ENCODE results near the gene DECR2. TPM values are rescaled to one million over a fixed set of nuclear protein-coding genes. Genes with fewer than 3 reads are reported as not detected.
A peak's percentile ranks its signal among the peaks of the same experiment; 100 is the strongest.

DECR2 gene
- total RNA-seq, 8 experiments from 2014 or later = 7.1 to 24.2 (median 11.8) TPM

DNA sequence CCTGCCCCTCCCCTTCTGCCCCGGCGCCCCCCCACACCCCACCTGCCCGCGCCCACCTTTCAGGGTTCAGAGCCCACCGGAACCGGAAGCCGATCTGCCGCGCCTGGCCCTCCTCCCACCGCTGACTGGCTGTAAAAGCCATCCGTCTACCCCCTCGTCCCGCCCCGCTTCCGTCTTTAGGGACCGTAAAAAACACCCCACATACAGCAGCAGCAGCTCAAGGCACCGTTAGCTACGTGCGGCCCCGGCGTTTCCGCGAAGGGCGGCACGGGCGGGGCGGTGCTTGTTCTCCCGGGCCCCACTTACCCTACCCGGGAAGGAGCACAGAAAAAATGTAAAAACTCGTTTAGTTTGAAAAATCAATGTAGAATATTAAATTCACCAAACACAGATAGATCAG is 31.2 kb upstream of the DECR2 start, which contains the start of gene MRPL28:
MRPL28 (minus strand) TSS at position 96 of the 400 bp plus-strand sequence. CDS start 320 bp downstream, outside the sequence.
- peak within 1 kb of the TSS; percentile 40 to 86 for H3K27ac ChIP-seq
- peaks cover 23 to 24% of the 10 kb centered on the region in 2 donors for H3K4me1 ChIP-seq (replicated peaks in 1 of 2)
- WGBS, 10 experiments = 0 to 3% (median 0%) methylated on average over 1 to 13 of the region's 30 CpGs; no CpG with 5 or more reads in 4 of the 10 experiments
- ATAC-seq (replicated peaks in 6 of 8) = peak; percentile 86 to 99 (median 94)
- in situ Hi-C loops (cut with MboI; ENCODE audit: low pct_unique_long_range_greater_than_20kb in 2 of 9, low sequenced_read_pairs in 9 of 9, unreplicated experiment in 9 of 9) = no loop called here
- H3K4me3 ChIP-seq = peak within 1 kb of the TSS; percentile 15 to 29 (median 19)

DNA sequence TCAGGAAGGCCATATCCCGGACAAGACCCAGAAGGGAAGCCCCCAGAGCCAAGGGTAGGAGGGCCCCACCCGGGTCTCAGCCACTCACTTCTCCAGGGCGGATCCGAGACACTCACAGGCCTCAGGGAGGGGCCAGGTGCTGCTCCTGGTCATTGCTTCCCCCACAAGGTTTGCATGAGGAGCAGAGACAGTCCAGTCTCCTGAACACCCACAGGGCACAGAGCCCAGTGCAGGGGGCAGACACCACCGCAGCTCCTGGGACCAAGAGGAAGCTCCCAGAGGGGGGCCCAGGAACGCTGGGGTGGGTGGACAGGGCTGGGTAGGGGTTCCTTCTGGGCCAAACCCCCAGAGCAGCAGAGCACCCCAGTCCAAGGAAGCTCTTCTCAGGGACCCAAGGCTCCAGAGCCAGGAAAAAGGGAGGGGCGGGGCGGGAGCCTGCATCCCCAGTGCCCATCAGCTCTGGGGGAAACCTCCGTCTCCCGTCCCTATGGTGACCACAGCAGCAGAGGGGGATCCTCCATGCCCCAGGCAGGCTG is 30.6 kb upstream of the DECR2 start:
- peak in 5 of 8 experiments; percentile 1 to 12 (median 8) for ATAC-seq (replicated peaks in 6 of 8)
- peaks cover 23 to 24% of the 10 kb centered on the region in 2 donors for H3K4me1 ChIP-seq (replicated peaks in 1 of 2)
- H3K27ac ChIP-seq = peak overlapping the region; percentile 40 to 86
- in situ Hi-C loops (cut with MboI; ENCODE audit: low pct_unique_long_range_greater_than_20kb in 2 of 9, low sequenced_read_pairs in 9 of 9, unreplicated experiment in 9 of 9) = no loop called here
- 20 to 80% methylated on average over 1 to 2 of the region's 10 CpGs; no CpG with 5 or more reads in 8 of the 10 experiments for WGBS, 10 experiments
- peak overlapping the region in 3 of 5 donors; percentile 15 to 25 (median 21) for H3K4me3 ChIP-seq

DNA sequence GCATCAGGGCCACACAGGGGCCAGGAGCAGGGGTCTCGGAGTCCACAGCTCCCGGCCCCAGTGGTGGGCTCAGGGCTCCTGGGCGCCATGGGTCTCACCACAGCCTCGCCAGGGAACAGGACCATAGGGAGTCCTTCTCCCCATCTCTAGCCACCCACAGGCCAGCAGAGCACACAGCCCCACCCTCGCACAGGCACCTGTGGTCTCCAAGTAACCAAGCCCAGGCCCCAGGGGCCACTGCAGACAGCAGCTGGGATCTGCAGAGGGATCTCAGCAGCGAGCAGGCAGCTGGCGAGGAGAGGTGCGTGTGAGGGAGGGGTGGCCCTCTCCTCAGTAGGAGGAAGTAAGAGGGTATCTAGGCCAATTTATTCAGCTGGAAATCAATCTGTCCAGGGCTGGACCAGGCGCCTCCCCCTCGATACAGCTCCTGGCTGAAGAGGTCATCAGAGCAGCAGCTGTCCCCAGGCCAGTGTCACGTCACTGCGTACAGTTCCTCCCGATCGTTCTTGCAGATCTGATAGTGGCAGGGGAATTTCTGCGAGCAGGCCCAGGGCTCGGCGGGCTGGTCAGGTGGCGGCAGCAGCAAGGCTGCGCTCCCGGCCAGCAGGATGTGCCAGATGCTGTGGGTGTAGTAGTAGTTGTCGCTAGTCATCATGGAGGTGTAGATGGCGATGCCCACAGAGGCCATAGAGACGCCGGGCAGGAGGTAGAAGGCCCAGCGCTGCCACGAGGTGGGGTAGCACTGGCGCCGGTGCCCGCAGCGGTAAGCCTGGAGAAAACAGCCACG is 30.0 kb upstream of the DECR2 start:
- Histone ChIP-seq H3K4me1 (replicated peaks in 1 of 2) (peaks cover 23 to 24% of the 10 kb centered on the region in 2 donors), H3K27ac (peak overlapping the region; percentile 40 to 86), H3K4me3 (no peak overlapping the region)
- WGBS, 10 experiments = 40 to 100% (median 74%) methylated on average over 2 to 12 of the region's 31 CpGs; no CpG with 5 or more reads in 4 of the 10 experiments
- peak in 5 of 8 experiments; percentile 4 to 50 (median 11) for ATAC-seq (replicated peaks in 6 of 8)
- in situ Hi-C loops (cut with MboI; ENCODE audit: low pct_unique_long_range_greater_than_20kb in 2 of 9, low sequenced_read_pairs in 9 of 9, unreplicated experiment in 9 of 9) = no loop called here

DNA sequence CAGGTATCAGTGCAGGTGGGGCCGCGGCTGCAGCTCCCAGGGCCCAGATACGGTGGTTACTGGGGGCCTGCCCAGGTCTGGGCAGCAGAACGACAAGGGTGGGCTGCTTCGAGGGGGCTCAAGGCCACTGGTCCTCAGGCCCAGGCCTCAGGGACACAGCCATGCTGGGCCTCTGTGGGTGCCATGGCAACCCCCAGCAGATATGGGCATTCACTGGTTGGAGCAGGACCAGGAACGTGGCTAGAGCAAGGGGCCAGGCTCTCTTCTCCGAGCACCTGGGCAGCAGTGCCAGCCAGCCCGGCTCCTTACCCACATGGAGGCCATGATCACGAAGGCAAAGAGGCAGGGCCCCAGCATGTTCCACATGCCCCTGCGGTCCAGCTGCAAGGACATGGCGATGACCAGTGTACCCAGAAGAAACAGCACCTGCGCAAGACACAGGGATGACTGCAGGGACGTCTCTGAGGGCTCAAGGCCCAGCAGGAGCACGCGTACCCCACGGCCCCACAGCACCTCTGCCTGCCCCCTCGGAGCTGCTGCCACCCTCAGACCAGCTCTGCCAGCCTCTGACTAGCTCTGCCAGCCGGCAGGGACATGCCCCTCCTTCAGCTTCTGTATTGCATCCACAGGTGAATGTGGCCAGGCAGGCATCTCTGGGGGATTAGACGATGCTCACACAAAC is 29.2 kb upstream of the DECR2 start:
- H3K4me3 ChIP-seq = no peak overlapping the region
- peaks cover 23 to 24% of the 10 kb centered on the region in 2 donors for H3K4me1 ChIP-seq (replicated peaks in 1 of 2)
- peak overlapping the region; percentile 40 to 86 for H3K27ac ChIP-seq
- no peak for ATAC-seq (replicated peaks in 6 of 8)
- WGBS, 10 experiments = 60 to 80% methylated on average over 1 of the region's 19 CpGs; no CpG with 5 or more reads in 8 of the 10 experiments
- in situ Hi-C loops (cut with MboI; ENCODE audit: low pct_unique_long_range_greater_than_20kb in 2 of 9, low sequenced_read_pairs in 9 of 9, unreplicated experiment in 9 of 9) = no loop called here

DNA sequence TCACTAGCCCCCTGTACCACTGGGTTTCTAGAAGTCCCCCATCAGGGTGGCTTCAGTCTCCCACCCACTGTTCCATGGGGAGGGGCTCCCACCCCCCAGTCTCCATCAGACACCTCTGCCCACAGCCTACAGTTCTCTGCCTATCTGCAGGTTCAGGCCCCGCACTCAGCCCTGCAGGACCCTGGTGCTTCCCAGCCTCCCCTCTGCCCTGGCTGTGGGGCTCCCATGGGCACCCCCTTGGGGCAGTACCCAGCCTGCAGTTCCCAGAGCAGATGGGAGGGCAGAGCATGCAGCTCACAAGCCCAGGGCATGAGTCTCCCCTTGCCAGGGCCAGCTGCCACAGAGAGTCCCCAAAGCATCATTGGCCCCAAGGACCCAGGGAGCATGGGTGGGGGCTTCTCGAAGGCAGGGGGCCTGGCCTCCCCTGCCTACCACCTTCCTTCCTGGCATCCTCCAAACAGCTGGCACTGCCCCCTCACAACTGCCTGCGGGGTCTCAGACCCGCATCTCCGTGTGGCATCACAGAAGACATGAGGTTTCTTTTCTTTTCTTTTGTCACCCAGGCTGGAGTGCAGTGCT is 28.6 kb upstream of the DECR2 start:
- H3K4me1 ChIP-seq (replicated peaks in 1 of 2) = peaks cover 23 to 24% of the 10 kb centered on the region in 2 donors
- ATAC-seq (replicated peaks in 6 of 8) = no peak
- H3K4me3 ChIP-seq = no peak overlapping the region
- in situ Hi-C loops (cut with MboI; ENCODE audit: low pct_unique_long_range_greater_than_20kb in 2 of 9, low sequenced_read_pairs in 9 of 9, unreplicated experiment in 9 of 9) = no loop called here
- H3K27ac ChIP-seq = no peak overlapping the region
- 100% methylated on average over 1 to 2 of the region's 5 CpGs; no CpG with 5 or more reads in 8 of the 10 experiments for WGBS, 10 experiments

DNA sequence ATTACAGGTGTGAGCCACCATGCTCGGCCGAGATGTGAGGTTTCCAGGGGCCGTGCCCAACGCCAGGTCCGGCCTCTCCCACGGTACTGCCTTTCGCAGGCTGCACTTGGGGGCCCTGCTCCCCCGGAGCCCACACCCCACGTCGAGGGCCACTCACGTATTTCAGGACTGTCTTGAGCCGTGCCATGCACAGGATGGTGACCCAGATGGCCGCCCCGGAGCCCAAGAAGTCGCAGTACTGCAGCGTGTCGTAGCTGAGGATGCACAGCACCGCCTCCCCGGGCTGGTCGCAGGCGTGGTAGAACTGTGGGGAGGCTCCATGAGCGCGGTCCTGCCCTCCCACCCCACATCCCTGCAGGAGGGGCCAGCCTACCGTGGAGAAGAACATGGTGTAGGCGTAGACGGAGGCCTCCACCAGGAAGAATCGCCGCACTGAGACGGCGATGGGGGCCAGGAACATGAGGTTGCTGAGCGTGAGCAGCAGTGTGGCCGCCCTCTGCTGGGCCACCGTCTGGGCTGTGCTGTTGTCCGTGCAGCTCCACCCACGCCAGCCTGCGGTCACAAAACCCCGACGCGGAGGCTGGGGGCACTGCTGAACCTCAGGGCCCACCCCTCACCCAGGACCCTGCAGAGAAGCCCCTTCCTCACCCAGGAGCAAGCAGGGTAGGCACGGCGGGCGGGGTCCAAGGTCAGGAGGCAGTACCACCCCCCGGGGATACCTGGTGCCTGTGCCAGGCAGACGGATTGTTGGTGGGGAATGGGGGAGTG is 27.7 kb upstream of the DECR2 start:
- Histone ChIP-seq H3K27ac (no peak overlapping the region), H3K4me1 (replicated peaks in 1 of 2) (peaks cover 22 to 26% of the 10 kb centered on the region in 2 donors), H3K4me3 (no peak overlapping the region)
- in situ Hi-C loops (cut with MboI; ENCODE audit: low pct_unique_long_range_greater_than_20kb in 2 of 9, low sequenced_read_pairs in 9 of 9, unreplicated experiment in 9 of 9) = no loop called here
- ATAC-seq (replicated peaks in 6 of 8) = no peak
- 83 to 90% (median 90%) methylated on average over 2 to 11 of the region's 44 CpGs; no CpG with 5 or more reads in 7 of the 10 experiments for WGBS, 10 experiments

DNA sequence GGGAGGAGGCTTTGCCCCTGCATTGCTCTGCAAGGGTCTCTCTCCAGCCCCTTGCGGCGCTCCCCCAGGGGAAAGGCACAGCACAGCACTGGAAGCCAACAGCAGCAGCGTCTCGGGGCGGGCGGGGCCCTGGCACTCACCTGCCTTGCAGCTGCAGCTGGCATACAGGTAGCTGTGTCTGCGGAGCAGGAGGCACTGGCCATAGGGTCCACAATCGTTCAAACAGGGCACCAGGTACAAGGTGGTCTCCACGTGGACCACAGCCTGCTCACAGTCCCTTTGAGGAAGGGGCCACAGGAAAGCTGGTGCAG is 27.1 kb upstream of the DECR2 start:
- ATAC-seq (replicated peaks in 6 of 8) = no peak
- in situ Hi-C loops (cut with MboI; ENCODE audit: low pct_unique_long_range_greater_than_20kb in 2 of 9, low sequenced_read_pairs in 9 of 9, unreplicated experiment in 9 of 9) = no loop called here
- peaks cover 17 to 27% of the 10 kb centered on the region in 2 donors for H3K4me1 ChIP-seq (replicated peaks in 1 of 2)
- H3K4me3 ChIP-seq = no peak overlapping the region
- WGBS, 10 experiments = 73 to 93% (median 80%) methylated on average over 2 to 3 of the region's 9 CpGs; no CpG with 5 or more reads in 6 of the 10 experiments
- no peak overlapping the region for H3K27ac ChIP-seq

DNA sequence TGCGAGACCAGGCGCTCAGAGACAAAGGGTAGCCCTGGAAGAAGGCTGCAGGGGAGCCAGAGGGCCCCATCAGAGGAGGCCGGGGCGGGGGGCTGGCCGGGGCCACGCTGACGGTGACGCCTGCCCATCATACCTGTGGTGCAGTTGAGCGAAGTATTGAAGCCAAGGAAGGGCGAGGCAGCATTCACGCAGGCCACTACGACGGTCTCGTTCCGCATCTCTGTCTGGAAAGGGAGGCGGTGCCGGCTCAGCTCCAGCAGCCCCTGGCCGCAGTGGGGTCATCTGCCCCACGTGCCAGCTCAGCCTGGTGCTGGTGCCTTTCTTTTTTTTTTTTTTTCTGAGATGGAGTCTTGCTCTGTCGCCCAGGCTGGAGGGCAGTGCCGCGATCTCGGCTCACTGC is 26.5 kb upstream of the DECR2 start:
- in situ Hi-C loops (cut with MboI; ENCODE audit: low pct_unique_long_range_greater_than_20kb in 2 of 9, low sequenced_read_pairs in 9 of 9, unreplicated experiment in 9 of 9) = no loop called here
- 91 to 97% methylated on average over 7 of the region's 23 CpGs; no CpG with 5 or more reads in 8 of the 10 experiments for WGBS, 10 experiments
- Histone ChIP-seq H3K4me3 (no peak overlapping the region), H3K27ac (no peak overlapping the region), H3K4me1 (replicated peaks in 1 of 2) (peaks cover 18 to 26% of the 10 kb centered on the region in 2 donors)
- ATAC-seq (replicated peaks in 6 of 8) = no peak

DNA sequence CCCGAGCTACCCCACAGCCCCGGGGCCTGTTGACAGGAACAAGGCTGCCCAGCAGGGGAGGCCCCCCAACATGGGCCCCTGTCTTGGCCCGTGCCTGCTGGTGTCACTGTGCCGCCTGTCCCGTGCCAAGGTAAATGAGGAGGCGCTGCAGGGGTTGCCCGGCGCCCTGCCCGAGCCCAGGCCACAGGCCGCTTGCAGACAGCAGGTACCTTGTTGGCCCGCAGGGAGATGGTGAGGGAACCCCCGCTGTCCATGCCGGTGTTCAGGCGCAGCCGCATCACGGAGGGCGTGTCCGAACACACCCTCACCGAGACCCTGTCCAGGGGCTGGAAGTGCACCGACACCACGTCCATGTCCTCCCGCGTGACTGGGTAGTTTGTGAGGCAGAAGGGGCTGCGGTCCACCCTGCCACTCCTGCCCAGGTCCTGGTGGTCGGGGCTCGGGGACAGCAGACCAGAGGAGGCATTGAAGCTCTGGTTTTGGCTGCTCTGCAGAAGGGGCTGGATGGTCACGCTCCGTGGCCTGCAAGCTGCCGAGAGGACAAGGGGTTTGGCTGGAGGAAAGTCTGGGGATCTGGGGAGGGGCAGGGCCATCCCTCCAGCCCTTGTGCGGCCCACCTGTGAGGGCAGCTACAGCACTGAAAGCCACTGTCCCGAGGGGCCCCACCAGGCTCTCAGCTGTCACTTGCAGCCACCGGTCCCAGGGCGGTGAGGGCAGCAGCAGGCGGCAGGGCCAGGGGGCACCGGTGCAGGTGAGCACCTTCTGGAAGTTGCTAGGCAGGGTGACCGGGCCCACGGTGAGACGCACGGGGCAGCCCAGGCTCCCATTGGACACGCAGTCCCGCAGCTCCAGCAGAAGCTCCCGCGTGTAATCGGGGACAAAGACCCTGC is 25.5 kb upstream of the DECR2 start:
- H3K4me1 ChIP-seq (replicated peaks in 1 of 2) = peaks cover 16 to 26% of the 10 kb centered on the region in 2 donors
- 92 to 95% (median 93%) methylated on average over 2 to 10 of the region's 44 CpGs; no CpG with 5 or more reads in 7 of the 10 experiments for WGBS, 10 experiments
- H3K27ac ChIP-seq = no peak overlapping the region
- no peak overlapping the region for H3K4me3 ChIP-seq
- in situ Hi-C loops (cut with MboI; ENCODE audit: low pct_unique_long_range_greater_than_20kb in 2 of 9, low sequenced_read_pairs in 9 of 9, unreplicated experiment in 9 of 9) = no loop called here
- no peak for ATAC-seq (replicated peaks in 6 of 8)

DNA sequence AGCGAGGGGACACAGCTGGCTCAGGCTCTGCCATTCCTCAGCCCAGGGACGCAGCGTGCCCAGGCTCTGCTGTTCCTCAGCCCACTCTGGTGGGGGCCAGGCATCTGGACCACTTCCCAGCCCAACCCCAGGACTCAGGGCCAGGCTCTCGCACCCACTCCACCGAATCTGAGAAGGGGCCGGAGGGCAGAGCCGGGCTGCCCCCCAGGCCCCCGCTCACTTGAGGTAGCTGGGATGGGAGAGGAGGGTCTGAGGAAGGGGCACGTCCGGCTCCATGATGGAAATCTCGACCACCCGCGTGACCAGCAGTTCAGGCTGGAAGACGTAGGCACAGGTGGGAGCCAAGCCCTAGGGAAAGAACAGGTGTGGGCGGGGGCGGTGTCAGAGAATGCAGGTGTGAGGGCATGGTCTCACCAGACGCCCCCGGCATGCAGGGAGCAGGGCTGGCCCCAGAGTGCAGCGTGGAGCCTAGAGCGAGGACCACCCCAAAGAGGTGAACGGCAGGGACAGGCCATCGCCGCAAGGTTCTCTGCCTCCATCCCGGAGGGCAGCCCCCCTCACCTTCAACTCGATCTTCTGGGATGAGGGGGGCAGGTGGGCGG is 24.8 kb upstream of the DECR2 start:
- no peak for ATAC-seq (replicated peaks in 6 of 8)
- peaks cover 13 to 18% of the 10 kb centered on the region in 2 donors for H3K4me1 ChIP-seq (replicated peaks in 1 of 2)
- 93 to 94% (median 93%) methylated on average over 2 to 3 of the region's 26 CpGs; no CpG with 5 or more reads in 7 of the 10 experiments for WGBS, 10 experiments
- H3K27ac ChIP-seq = no peak overlapping the region
- H3K4me3 ChIP-seq = no peak overlapping the region
- in situ Hi-C loops (cut with MboI; ENCODE audit: low pct_unique_long_range_greater_than_20kb in 2 of 9, low sequenced_read_pairs in 9 of 9, unreplicated experiment in 9 of 9) = no loop called here

DNA sequence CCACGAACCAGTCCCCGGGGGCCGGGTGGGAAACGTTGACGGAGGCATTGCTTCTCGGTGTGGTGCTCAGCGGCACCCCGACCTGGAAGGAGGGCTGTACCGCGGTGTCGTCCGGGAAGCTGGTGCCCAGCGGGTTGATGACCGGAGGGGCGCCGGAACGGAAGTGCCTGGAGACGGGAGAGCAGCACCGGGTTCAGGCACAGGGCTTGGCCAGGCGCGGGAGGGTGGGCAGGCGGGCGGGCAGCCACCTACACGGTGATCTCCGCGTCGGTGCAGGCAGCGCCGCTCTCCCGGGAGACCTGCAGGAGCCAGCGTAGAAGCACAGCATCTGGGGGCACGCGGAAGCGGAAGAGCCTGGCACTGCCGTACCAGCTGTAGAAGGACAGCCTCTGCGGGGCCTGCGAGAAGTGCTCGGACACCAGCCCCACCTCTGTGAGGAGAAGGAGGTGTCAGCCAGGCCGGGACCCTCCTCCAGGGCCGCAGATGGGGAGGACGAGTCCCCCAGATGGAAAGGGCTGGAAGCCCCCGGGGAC is 24.2 kb upstream of the DECR2 start:
- in situ Hi-C loops (cut with MboI; ENCODE audit: low pct_unique_long_range_greater_than_20kb in 2 of 9, low sequenced_read_pairs in 9 of 9, unreplicated experiment in 9 of 9) = no loop called here
- no peak overlapping the region for H3K4me3 ChIP-seq
- H3K4me1 ChIP-seq (replicated peaks in 1 of 2) = peaks cover 8 to 14% of the 10 kb centered on the region in 2 donors
- WGBS, 10 experiments = no CpG with 5 or more reads among the region's 42 CpGs
- ATAC-seq (replicated peaks in 6 of 8) = no peak
- H3K27ac ChIP-seq = no peak overlapping the region
